Measurements from ENCODE around the gene BMPR1A. TPM values are rescaled to one million over a fixed set of nuclear protein-coding genes. Genes with fewer than 3 reads are reported as not detected.

The BMPR1A gene
- polyA plus RNA-seq, 1 experiment, result 21.4 TPM

DNA sequence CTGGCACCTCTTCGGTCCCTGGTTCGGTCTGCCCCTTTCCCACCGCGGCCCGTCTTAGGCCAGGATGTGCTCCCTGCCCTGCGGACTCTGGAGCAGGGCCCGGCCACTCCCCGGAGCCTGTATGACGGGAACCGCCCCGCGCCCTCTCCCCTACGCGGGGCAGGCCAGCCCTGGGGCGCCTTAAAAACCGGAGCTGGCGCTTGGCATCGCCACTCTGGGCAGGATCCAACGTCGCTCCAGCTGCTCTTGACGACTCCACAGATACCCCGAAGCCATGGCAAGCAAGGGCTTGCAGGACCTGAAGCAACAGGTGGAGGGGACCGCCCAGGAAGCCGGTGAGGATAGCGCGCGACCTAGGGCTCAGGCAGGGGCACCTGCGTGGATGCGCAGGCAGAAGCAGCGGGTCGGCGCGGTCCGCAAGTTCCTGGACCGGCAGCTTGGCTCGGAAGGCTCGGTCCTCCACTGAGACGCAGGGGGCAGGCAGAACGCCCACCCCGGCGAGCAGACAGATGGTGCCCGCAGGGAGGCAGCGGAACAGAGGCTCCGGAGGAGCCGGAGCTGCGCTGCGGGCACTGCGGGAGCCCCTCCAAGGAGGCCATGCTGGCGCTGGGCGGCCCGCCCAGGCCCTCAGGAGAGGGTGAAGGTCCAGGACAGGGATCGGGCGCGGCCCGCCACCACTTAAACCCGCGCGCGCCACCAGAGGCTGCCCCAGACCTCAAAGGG lies 212.0 kb downstream of the BMPR1A start, which contains the start of gene ADIRF:
Gene ADIRF, plus strand, starts transcription at position 212 of the 723 bp plus-strand sequence. Its CDS starts 63 bp downstream, at position 275.
- Histone ChIP-seq H3K4me3 (ENCODE audit: low read depth, low read length) (peak within 1 kb of the TSS; percentile 74), H3K27me3 (ENCODE audit: control insufficient read depth, insufficient read depth, low read length) (no peaks in the 10 kb centered on the region), H3K36me3 (ENCODE audit: control insufficient read depth, insufficient read depth, low read length) (no peaks in the 10 kb centered on the region)
- CTCF ChIA-PET, result interaction anchor here (0.8 to 19.2 kb wide), 7 partner anchors 8 to 280 kb away, joined by 3 to 346 read pairs (median 10); partner anchors contain the start of gene SNCG
- no peak for DNase-seq (ENCODE audit: low read depth)
- POLR2A ChIA-PET, result interaction anchor here (0.6 kb wide), 1 partner anchor 119 kb away, joined by 3 read pairs; no protein-coding TSS in a partner anchor
- TF ChIP-seq, protein P1, sequence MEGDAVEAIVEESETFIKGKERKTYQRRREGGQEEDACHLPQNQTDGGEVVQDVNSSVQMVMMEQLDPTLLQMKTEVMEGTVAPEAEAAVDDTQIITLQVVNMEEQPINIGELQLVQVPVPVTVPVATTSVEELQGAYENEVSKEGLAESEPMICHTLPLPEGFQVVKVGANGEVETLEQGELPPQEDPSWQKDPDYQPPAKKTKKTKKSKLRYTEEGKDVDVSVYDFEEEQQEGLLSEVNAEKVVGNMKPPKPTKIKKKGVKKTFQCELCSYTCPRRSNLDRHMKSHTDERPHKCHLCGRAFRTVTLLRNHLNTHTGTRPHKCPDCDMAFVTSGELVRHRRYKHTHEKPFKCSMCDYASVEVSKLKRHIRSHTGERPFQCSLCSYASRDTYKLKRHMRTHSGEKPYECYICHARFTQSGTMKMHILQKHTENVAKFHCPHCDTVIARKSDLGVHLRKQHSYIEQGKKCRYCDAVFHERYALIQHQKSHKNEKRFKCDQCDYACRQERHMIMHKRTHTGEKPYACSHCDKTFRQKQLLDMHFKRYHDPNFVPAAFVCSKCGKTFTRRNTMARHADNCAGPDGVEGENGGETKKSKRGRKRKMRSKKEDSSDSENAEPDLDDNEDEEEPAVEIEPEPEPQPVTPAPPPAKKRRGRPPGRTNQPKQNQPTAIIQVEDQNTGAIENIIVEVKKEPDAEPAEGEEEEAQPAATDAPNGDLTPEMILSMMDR (IDR thresholded peaks at IDR 0.05; ENCODE audit: insufficient read depth, low read depth, low read length), result no peak

- TF ChIP-seq, protein P1 (IDR thresholded peaks at IDR 0.05; ENCODE audit: insufficient read depth, low read depth, low read length), result no peak
- ChIA-PET CTCF (interaction anchor here (1.7 to 19.2 kb wide), 6 partner anchors 8 to 281 kb away, joined by 4 to 346 read pairs (median 11); partner anchors contain the start of gene SNCG), POLR2A (interaction anchor here (0.6 to 1.1 kb wide), 2 partner anchors 10 to 119 kb away, joined by 3 to 4 read pairs; partner anchors contain the start of gene SNCG)
- no peak for DNase-seq (ENCODE audit: low read depth)
- no peaks in the 10 kb centered on the region for H3K27me3 ChIP-seq (ENCODE audit: control insufficient read depth, insufficient read depth, low read length)
- peak overlapping the region; percentile 74 for H3K4me3 ChIP-seq (ENCODE audit: low read depth, low read length)
- no peaks in the 10 kb centered on the region for H3K36me3 ChIP-seq (ENCODE audit: control insufficient read depth, insufficient read depth, low read length)
Observed at GRCh38 chr10:86968994-86969355, 212.6 kb downstream of the BMPR1A start.

GRCh38 chr10:86969421-86970041 lies 213.1 kb downstream of the BMPR1A start:
- TF ChIP-seq, protein P1 (IDR thresholded peaks at IDR 0.05; ENCODE audit: insufficient read depth, low read depth, low read length), result no peak
- no peaks in the 10 kb centered on the region for H3K36me3 ChIP-seq (ENCODE audit: control insufficient read depth, insufficient read depth, low read length)
- H3K27me3 ChIP-seq (ENCODE audit: control insufficient read depth, insufficient read depth, low read length), result no peaks in the 10 kb centered on the region
- CTCF ChIA-PET, result interaction anchor here (0.6 to 19.2 kb wide), 7 partner anchors 9 to 282 kb away, joined by 3 to 346 read pairs (median 4); no protein-coding TSS in a partner anchor
- POLR2A ChIA-PET, result interaction anchor here (1.1 kb wide), 1 partner anchor 11 kb away, joined by 4 read pairs; the partner anchor contains the start of gene SNCG
- DNase-seq (ENCODE audit: low read depth), result no peak
- H3K4me3 ChIP-seq (ENCODE audit: low read depth, low read length), result peak overlapping the region; percentile 74

DNA sequence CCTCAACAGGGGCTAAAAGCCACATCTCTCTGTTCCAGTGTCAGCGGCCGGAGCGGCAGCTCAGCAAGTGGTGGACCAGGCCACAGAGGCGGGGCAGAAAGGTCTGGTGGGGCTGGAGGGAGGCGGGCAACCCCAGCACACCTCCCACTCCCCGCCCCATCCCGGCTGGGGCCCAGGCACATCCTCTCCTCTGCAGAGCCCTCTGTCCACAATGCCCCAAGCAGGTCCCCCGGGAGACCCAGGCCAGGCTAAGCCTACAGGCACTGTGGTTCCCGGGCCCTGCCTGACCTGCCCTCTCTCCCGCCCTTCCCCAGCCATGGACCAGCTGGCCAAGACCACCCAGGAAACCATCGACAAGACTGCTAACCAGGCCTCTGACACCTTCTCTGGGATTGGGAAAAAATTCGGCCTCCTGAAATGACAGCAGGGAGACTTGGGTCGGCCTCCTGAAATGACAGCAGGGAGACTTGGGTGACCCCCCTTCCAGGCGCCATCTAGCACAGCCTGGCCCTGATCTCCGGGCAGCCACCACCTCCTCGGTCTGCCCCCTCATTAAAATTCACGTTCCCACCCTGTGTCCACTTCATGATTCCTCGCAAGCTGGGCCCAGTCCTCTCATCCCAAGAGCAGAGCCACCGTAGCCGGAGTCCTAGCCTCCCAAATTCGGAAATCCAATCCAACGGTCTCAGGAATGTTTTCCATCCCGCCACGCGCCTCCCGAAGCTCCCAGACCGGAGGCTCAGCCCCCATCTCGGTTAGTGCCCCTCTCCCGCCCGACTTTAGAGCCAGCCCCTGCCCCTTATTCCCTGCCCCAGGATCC lies 214.0 kb downstream of the BMPR1A start:
- ChIA-PET CTCF (interaction anchor here (0.6 to 19.2 kb wide), 6 partner anchors 10 to 283 kb away, joined by 3 to 346 read pairs (median 3); no protein-coding TSS in a partner anchor), POLR2A (interaction anchor here (1.1 kb wide), 1 partner anchor 12 kb away, joined by 4 read pairs; the partner anchor contains the start of gene SNCG)
- H3K4me3 ChIP-seq (ENCODE audit: low read depth, low read length), result peak overlapping the region; percentile 74
- TF ChIP-seq, protein P1 (IDR thresholded peaks at IDR 0.05; ENCODE audit: insufficient read depth, low read depth, low read length), result no peak
- no peak for DNase-seq (ENCODE audit: low read depth)
- no peaks in the 10 kb centered on the region for H3K27me3 ChIP-seq (ENCODE audit: control insufficient read depth, insufficient read depth, low read length)
- H3K36me3 ChIP-seq (ENCODE audit: control insufficient read depth, insufficient read depth, low read length), result no peaks in the 10 kb centered on the region
